ENCODE data around the gene SEC24C. TPM values are rescaled to one million over a fixed set of nuclear protein-coding genes. Genes with fewer than 3 reads are reported as not detected.

The SEC24C gene
- total RNA-seq, 2 experiments from 2014 or later: 74.6 to 74.9 TPM

DNA sequence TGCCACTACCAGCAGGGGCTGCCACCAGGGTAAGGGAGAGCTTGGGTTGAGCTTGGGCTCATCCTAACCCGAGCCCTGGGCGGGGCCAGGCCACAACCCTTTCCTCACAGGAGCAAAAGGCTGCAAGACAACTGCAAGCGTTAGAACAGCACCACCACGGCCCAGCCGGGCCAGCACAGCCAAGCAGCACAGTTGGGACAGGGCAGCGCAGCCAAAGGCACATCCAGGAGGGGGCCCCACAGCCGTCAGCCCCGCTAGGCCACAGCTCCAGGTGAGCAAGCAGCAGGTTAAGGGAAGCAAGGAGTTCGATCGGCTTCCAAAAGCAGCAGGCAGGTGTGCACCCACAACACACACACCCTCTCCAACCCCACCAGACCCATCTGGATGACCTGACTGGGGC lies 74.2 kb downstream of the SEC24C start:
- H3K27ac Mint-ChIP-seq: no peak overlapping the region
- H3K36me3 Mint-ChIP-seq: peaks cover 4% of the 10 kb centered on the region
- H3K9me3 Mint-ChIP-seq: no peaks in the 10 kb centered on the region
- no peak for DNase-seq
- H3K4me1 Mint-ChIP-seq: no peaks in the 10 kb centered on the region
- no peaks in the 10 kb centered on the region for H3K27me3 Mint-ChIP-seq
- no peak overlapping the region for H3K4me3 Mint-ChIP-seq

- H3K27me3 Mint-ChIP-seq: no peaks in the 10 kb centered on the region
- H3K4me3 Mint-ChIP-seq: no peak overlapping the region
- DNase-seq: no peak
- H3K9me3 Mint-ChIP-seq: no peaks in the 10 kb centered on the region
- H3K27ac Mint-ChIP-seq: no peak overlapping the region
- H3K4me1 Mint-ChIP-seq: no peaks in the 10 kb centered on the region
- H3K36me3 Mint-ChIP-seq: peaks cover 4% of the 10 kb centered on the region
These were observed 74.9 kb downstream of the SEC24C start for GRCh38 chr10:73819081-73819480.

- peaks cover 4% of the 10 kb centered on the region for H3K36me3 Mint-ChIP-seq
- H3K27ac Mint-ChIP-seq: no peak overlapping the region
- DNase-seq: no peak
- no peaks in the 10 kb centered on the region for H3K9me3 Mint-ChIP-seq
- no peak overlapping the region for H3K4me3 Mint-ChIP-seq
- H3K4me1 Mint-ChIP-seq: no peaks in the 10 kb centered on the region
- H3K27me3 Mint-ChIP-seq: no peaks in the 10 kb centered on the region
These were observed 75.4 kb downstream of the SEC24C start for GRCh38 chr10:73819513-73820093.

Other genes starting within 250 kb of the SEC24C start
- gene PPP3CB, start 248.3 kb upstream of the SEC24C start, total RNA-seq: 10 to 100 TPM; 37.7 to 38.9 TPM
- gene USP54, start 153.0 kb upstream of the SEC24C start, total RNA-seq: 1 to 10 TPM; 7.7 to 8.1 TPM
- not detected for gene MYOZ1, start 102.9 kb upstream of the SEC24C start, total RNA-seq
- not detected for gene SYNPO2L, start 88.3 kb upstream of the SEC24C start, total RNA-seq
- 1 to 10 TPM; 5.4 to 6.7 TPM for gene AGAP5, start 46.3 kb upstream of the SEC24C start, total RNA-seq
- gene CHCHD1, start 37.7 kb downstream of the SEC24C start, total RNA-seq: 10 to 100 TPM; 34.8 to 38.6 TPM
- 10 to 100 TPM; 31.0 to 35.5 TPM for gene ZSWIM8, start 41.2 kb downstream of the SEC24C start, total RNA-seq
- gene NDST2, start 67.2 kb downstream of the SEC24C start, total RNA-seq: 10 to 100 TPM; 45.9 to 49.7 TPM
- gene CAMK2G, start 130.2 kb downstream of the SEC24C start, total RNA-seq: 10 to 100 TPM; 16.5 to 17.4 TPM
- under 1 TPM in 1 of 2 experiments, not detected in 1; 0.12 TPM for gene PLAU, start 166.8 kb downstream of the SEC24C start, total RNA-seq

All from activated naive CD8-positive, alpha-beta T cell treated with anti-CD3 and anti-CD28 coated beads for 36 hours (primary cell).